Neural cell (in vitro differentiated cells): ENCODE measurements around the gene C4BPB.

Source experiments
- EP300 ChIP-seq: fragments of 450-650 bp; conservative IDR thresholded peaks from 2 replicates; pipeline ENCODE4 v1.6.1; 2014; ENCODE audit warnings: antibody characterized with exemption, mild to moderate bottlenecking, moderate library complexity; ENCODE audit not compliant: poor library complexity, severe bottlenecking
- EZH2 ChIP-seq: fragments of 200-600, 300-800 bp; shearing (Covaris generic), sonication (generic); IDR thresholded peaks from 2 replicates; pipeline ENCODE4 v1.6.1; 2014; ENCODE audit warnings: antibody characterized with exemption, low read length, borderline replicate concordance, mild to moderate bottlenecking; ENCODE audit not compliant: insufficient read depth, poor library complexity, severe bottlenecking
- POLR2AphosphoS5 ChIP-seq: IDR thresholded peaks from 2 replicates; pipeline ENCODE4 v1.6.1; 2012
- RAD21 ChIP-seq: fragments of 450-650 bp; conservative IDR thresholded peaks from 2 replicates; pipeline ENCODE4 v1.6.1; 2014; ENCODE audit warnings: antibody characterized with exemption, mild to moderate bottlenecking, moderate library complexity
- SMC3 ChIP-seq: fragments of 450-650 bp; conservative IDR thresholded peaks from 2 replicates; pipeline ENCODE4 v1.6.1; 2014; ENCODE audit warnings: antibody characterized with exemption, mild to moderate bottlenecking, moderate library complexity; ENCODE audit not compliant: poor library complexity
- TAF1 ChIP-seq: IDR thresholded peaks from 2 replicates; pipeline ENCODE4 v1.6.1; 2012; ENCODE audit warnings: low read depth
- TF ChIP-seq, protein P1 (sequence below): fragments of 450-650 bp; IDR thresholded peaks from 2 replicates; pipeline ENCODE4 v1.5.1; 2014; ENCODE audit warnings: antibody characterized with exemption, mild to moderate bottlenecking, moderate library complexity; ENCODE audit not compliant: poor library complexity, severe bottlenecking
- TF ChIP-seq, protein P2 (sequence below): IDR thresholded peaks from 2 replicates; pipeline ENCODE4 v1.6.1; 2012; ENCODE audit warnings: borderline replicate concordance

DNA sequence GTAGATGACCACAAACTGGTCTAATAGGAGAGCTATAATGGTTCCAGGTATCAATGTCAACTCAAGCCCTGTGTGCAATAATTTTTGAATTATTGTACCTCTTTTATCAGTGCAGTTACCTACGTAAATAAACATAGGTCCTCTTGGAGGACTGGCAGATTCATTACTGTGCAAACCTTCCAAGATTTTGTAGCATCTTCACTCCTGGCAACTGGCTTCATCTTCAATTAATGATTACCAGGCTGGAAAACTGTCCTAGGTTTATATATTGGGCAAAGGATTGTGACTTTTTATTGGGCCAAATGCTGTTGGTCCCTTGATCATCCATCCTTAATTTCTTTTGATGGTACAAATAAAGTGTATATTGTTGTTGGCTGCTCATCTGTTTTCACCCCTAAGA, 51.0 kb downstream of the C4BPB start:
- TF ChIP-seq, protein P1, sequence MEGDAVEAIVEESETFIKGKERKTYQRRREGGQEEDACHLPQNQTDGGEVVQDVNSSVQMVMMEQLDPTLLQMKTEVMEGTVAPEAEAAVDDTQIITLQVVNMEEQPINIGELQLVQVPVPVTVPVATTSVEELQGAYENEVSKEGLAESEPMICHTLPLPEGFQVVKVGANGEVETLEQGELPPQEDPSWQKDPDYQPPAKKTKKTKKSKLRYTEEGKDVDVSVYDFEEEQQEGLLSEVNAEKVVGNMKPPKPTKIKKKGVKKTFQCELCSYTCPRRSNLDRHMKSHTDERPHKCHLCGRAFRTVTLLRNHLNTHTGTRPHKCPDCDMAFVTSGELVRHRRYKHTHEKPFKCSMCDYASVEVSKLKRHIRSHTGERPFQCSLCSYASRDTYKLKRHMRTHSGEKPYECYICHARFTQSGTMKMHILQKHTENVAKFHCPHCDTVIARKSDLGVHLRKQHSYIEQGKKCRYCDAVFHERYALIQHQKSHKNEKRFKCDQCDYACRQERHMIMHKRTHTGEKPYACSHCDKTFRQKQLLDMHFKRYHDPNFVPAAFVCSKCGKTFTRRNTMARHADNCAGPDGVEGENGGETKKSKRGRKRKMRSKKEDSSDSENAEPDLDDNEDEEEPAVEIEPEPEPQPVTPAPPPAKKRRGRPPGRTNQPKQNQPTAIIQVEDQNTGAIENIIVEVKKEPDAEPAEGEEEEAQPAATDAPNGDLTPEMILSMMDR = no peak
- TF ChIP-seq EZH2 (no peak), RAD21 (no peak), EP300 (no peak), TAF1 (no peak), SMC3 (no peak), POLR2AphosphoS5 (no peak)
- TF ChIP-seq, protein P2, sequence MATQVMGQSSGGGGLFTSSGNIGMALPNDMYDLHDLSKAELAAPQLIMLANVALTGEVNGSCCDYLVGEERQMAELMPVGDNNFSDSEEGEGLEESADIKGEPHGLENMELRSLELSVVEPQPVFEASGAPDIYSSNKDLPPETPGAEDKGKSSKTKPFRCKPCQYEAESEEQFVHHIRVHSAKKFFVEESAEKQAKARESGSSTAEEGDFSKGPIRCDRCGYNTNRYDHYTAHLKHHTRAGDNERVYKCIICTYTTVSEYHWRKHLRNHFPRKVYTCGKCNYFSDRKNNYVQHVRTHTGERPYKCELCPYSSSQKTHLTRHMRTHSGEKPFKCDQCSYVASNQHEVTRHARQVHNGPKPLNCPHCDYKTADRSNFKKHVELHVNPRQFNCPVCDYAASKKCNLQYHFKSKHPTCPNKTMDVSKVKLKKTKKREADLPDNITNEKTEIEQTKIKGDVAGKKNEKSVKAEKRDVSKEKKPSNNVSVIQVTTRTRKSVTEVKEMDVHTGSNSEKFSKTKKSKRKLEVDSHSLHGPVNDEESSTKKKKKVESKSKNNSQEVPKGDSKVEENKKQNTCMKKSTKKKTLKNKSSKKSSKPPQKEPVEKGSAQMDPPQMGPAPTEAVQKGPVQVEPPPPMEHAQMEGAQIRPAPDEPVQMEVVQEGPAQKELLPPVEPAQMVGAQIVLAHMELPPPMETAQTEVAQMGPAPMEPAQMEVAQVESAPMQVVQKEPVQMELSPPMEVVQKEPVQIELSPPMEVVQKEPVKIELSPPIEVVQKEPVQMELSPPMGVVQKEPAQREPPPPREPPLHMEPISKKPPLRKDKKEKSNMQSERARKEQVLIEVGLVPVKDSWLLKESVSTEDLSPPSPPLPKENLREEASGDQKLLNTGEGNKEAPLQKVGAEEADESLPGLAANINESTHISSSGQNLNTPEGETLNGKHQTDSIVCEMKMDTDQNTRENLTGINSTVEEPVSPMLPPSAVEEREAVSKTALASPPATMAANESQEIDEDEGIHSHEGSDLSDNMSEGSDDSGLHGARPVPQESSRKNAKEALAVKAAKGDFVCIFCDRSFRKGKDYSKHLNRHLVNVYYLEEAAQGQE = no peak
